Measurements from ENCODE around the gene NLRC4. TPM values are rescaled to one million over a fixed set of nuclear protein-coding genes. Genes with fewer than 3 reads are reported as not detected.

The NLRC4 gene
- total and polyA plus RNA-seq, 2 of the 4 experiments (the other 2 are of a cell fraction) = not detected

GRCh38 chr2:32258242-32258641 is 6.4 kb downstream of the NLRC4 start:
- Histone ChIP-seq H3K79me1 (ENCODE audit: low read depth in 1 of 2, low read length in 2 of 2) (no peaks in the 10 kb centered on the region), H3K9me3 (ENCODE audit: control insufficient read depth, insufficient read depth, low read length) (no peaks in the 10 kb centered on the region), H3K23ac (ENCODE audit: low read depth, low read length) (no peak overlapping the region), H2AK9ac (replicated peaks; ENCODE audit: low read depth, low read length, poor library complexity) (no peak overlapping the region), H3K4ac (ENCODE audit: low read depth, low read length) (no peak overlapping the region), H2AFZ (replicated peaks; ENCODE audit: low read length, poor library complexity) (no peak overlapping the region), H3K14ac (replicated peaks; ENCODE audit: low read depth, low read length) (no peak overlapping the region), H3K18ac (ENCODE audit: low read depth, low read length) (no peak overlapping the region), H3K9ac (ENCODE audit: low read depth, low read length) (no peak overlapping the region), H2AK5ac (ENCODE audit: low read depth, low read length) (no peak overlapping the region), H2BK20ac (ENCODE audit: low read depth, low read length) (no peak overlapping the region), H4K8ac (ENCODE audit: low read depth in 2 of 2, low read length in 2 of 2) (no peak overlapping the region), H3K27ac (ENCODE audit: insufficient read depth, low read length) (no peak overlapping the region), H2BK15ac (ENCODE audit: low read depth, low read length) (no peak overlapping the region), H4K5ac (ENCODE audit: low read depth, low read length) (no peak overlapping the region), H4K91ac (ENCODE audit: insufficient read depth, low read depth, low read length) (no peak overlapping the region), H3K4me1 (ENCODE audit: control insufficient read depth, insufficient read depth, low read length) (no peaks in the 10 kb centered on the region), H3K56ac (ENCODE audit: extremely low read depth, insufficient read depth, low read length) (no peak overlapping the region), H2BK120ac (ENCODE audit: low read depth, low read length) (no peak overlapping the region), H2BK5ac (ENCODE audit: low read depth, low read length, poor library complexity, severe bottlenecking) (no peak overlapping the region), H3K36me3 (ENCODE audit: control insufficient read depth, insufficient read depth, low read length) (no peaks in the 10 kb centered on the region), H3K4me3 (ENCODE audit: insufficient read depth, low read depth, low read length) (no peak overlapping the region), H3K9me1 (ENCODE audit: insufficient read depth, low read length) (no peaks in the 10 kb centered on the region), H4K20me1 (ENCODE audit: insufficient read depth, low read length) (no peaks in the 10 kb centered on the region), H3K4me2 (ENCODE audit: low read depth, low read length) (no peak overlapping the region), H3K27me3 (ENCODE audit: control insufficient read depth, insufficient read depth, low read length) (no peaks in the 10 kb centered on the region; the same call in 1 of the 2 replicates)
- no peak for TF ChIP-seq RAD21 (IDR thresholded peaks at IDR 0.05; ENCODE audit: low read length)
- TF ChIP-seq NFE2L2 (IDR thresholded peaks at IDR 0.05; ENCODE audit: low read depth, low read length) = no peak
- TF ChIP-seq CHD1 (IDR thresholded peaks at IDR 0.05; ENCODE audit: low read depth, low read length) = no peak
- TF ChIP-seq POLR2A (IDR thresholded peaks at IDR 0.05; ENCODE audit: low read depth, low read length) = no peak
- TF ChIP-seq CEBPB (IDR thresholded peaks at IDR 0.05; ENCODE audit: low read depth, low read length) = no peak
- TF ChIP-seq MAFK (IDR thresholded peaks at IDR 0.05; ENCODE audit: low read depth, low read length) = no peak
- no peak for TF ChIP-seq RCOR1 (IDR thresholded peaks at IDR 0.05; ENCODE audit: insufficient replicate concordance, low read length)
- no peak for TF ChIP-seq RFX5 (IDR thresholded peaks at IDR 0.05; ENCODE audit: low read depth, low read length)
- no peak for TF ChIP-seq BHLHE40 (IDR thresholded peaks at IDR 0.05; ENCODE audit: low read depth, low read length)
- TF ChIP-seq, protein P1, sequence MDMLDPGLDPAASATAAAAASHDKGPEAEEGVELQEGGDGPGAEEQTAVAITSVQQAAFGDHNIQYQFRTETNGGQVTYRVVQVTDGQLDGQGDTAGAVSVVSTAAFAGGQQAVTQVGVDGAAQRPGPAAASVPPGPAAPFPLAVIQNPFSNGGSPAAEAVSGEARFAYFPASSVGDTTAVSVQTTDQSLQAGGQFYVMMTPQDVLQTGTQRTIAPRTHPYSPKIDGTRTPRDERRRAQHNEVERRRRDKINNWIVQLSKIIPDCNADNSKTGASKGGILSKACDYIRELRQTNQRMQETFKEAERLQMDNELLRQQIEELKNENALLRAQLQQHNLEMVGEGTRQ (IDR thresholded peaks at IDR 0.05; ENCODE audit: low read depth, low read length) = no peak
- TF ChIP-seq FOS (IDR thresholded peaks at IDR 0.05; ENCODE audit: low read depth, low read length) = no peak
- no peak for TF ChIP-seq ELK1 (IDR thresholded peaks at IDR 0.05; ENCODE audit: borderline replicate concordance, low read depth, low read length)
- no peak for TF ChIP-seq SMC3 (IDR thresholded peaks at IDR 0.05; ENCODE audit: low read depth, low read length)
- TF ChIP-seq, protein P2, sequence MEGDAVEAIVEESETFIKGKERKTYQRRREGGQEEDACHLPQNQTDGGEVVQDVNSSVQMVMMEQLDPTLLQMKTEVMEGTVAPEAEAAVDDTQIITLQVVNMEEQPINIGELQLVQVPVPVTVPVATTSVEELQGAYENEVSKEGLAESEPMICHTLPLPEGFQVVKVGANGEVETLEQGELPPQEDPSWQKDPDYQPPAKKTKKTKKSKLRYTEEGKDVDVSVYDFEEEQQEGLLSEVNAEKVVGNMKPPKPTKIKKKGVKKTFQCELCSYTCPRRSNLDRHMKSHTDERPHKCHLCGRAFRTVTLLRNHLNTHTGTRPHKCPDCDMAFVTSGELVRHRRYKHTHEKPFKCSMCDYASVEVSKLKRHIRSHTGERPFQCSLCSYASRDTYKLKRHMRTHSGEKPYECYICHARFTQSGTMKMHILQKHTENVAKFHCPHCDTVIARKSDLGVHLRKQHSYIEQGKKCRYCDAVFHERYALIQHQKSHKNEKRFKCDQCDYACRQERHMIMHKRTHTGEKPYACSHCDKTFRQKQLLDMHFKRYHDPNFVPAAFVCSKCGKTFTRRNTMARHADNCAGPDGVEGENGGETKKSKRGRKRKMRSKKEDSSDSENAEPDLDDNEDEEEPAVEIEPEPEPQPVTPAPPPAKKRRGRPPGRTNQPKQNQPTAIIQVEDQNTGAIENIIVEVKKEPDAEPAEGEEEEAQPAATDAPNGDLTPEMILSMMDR (conservative IDR thresholded peaks at IDR 0.05; ENCODE audit: low read depth, low read length) = no peak
- no peak for TF ChIP-seq MAZ (IDR thresholded peaks at IDR 0.05; ENCODE audit: borderline replicate concordance, low read depth, low read length)
- ChIA-PET CTCF (no interaction called here), POLR2A (ENCODE audit: unreplicated experiment) (no interaction called here)
- DNase-seq (no peak), ATAC-seq (ENCODE audit: low read depth) (no peak)
- no TSS peak for BruUV-seq (replicated peaks)
- intact Hi-C loops (cut with micrococcal nuclease) = no loop called here
- in situ Hi-C loops (cut with MboI; ENCODE audit: low sequenced_read_pairs) = no loop called here
- 74% methylated on average over 5 of the region's 13 CpGs; no CpG with 5 or more reads in 1 of the 2 experiments for WGBS, 2 experiments (ENCODE audit: extremely low coverage in 2 of 2, insufficient read length in 1 of 2)
- dilution Hi-C loops (cut with HindIII; ENCODE audit: low sequenced_read_pairs, unreplicated experiment) = no loop called here
